ENCODE results near the gene DGKI. TPM values are rescaled to one million over a fixed set of nuclear protein-coding genes. Genes with fewer than 3 reads are reported as not detected.

Gene DGKI
- total and polyA plus RNA-seq, 9 of the 15 experiments (the other 6 are each of a cell fraction or from before 2014, with no cell fraction given) = 0.11 to 0.54 (median 0.15) TPM; not detected in 5

- TF ChIP-seq RNF219 (CRISPR knock-in tag; IDR thresholded peaks at IDR 0.05) (no peak), ZNF785 (CRISPR knock-in tag; IDR thresholded peaks at IDR 0.05) (no peak), ZKSCAN1 (IDR thresholded peaks at IDR 0.05; ENCODE audit: low read depth, low read length) (no peak), CHCHD3 (CRISPR knock-in tag; IDR thresholded peaks at IDR 0.05) (no peak), MLLT1 (IDR thresholded peaks at IDR 0.05) (no peak)
These were observed 450.7 kb downstream of the DGKI start (continued) for GRCh38 chr7:137396051-137396450.

- Histone ChIP-seq H3K4me2 (ENCODE audit: insufficient read depth, low read length) (no peak overlapping the region), H3K9ac (ENCODE audit: insufficient read depth in 1 of 2, low read depth in 2 of 2, low read length in 2 of 2) (no peak overlapping the region), H3K4me3 (no peak overlapping the region), H3K27me3 (ENCODE audit: control insufficient read depth in 2 of 2, insufficient read depth in 2 of 2, low read length in 2 of 2) (no peaks in the 10 kb centered on the region), H4K20me1 (replicated peaks; ENCODE audit: control insufficient read depth, insufficient read depth, low read length) (no peaks in the 10 kb centered on the region), H3K27ac (ENCODE audit: extremely low read depth, low read depth, low read length) (no peak overlapping the region), H3K9me3 (replicated peaks; ENCODE audit: control insufficient read depth, insufficient read depth, low read depth, low read length) (no peaks in the 10 kb centered on the region; the same call in 1 of the 2 replicates), H3K36me3 (ENCODE audit: control insufficient read depth, insufficient read depth, low read length) (no peaks in the 10 kb centered on the region), H3K4me1 (replicated peaks in 1 of 2; ENCODE audit: control insufficient read depth in 2 of 2, insufficient read depth in 2 of 2, low read length in 2 of 2) (no peaks in the 10 kb centered on the region), H3K79me2 (ENCODE audit: control insufficient read depth, insufficient read depth, low read length) (no peaks in the 10 kb centered on the region), H2AFZ (ENCODE audit: low read depth, low read length) (no peak overlapping the region), H3K9me1 (ENCODE audit: control insufficient read depth, insufficient read depth, low read length) (no peaks in the 10 kb centered on the region)
- no peak for ATAC-seq
- ChIA-PET POLR2A (no interaction called here), CTCF (ENCODE audit: low intra/inter-chr PET ratio) (no interaction called here)
- DNase-seq (ENCODE audit: extremely low read depth in 1 of 4, low spot score in 3 of 4) = no peak
- FAIRE-seq = no peak
- 1% methylated on average over 9 of the region's 9 CpGs for WGBS (ENCODE audit: insufficient coverage, low coverage, missing lambda C conversion rate)
- BruUV-seq (replicated peaks) = no TSS peak
- intact Hi-C loops (cut with micrococcal nuclease) = no loop called here
- TF ChIP-seq CHAMP1 (IDR thresholded peaks at IDR 0.05) (no peak), STAG1 (CRISPR knock-in tag; IDR thresholded peaks at IDR 0.05; ENCODE audit: borderline replicate concordance) (no peak), NCOA4 (IDR thresholded peaks at IDR 0.05; ENCODE audit: partially characterized antibody) (no peak), RFX5 (IDR thresholded peaks at IDR 0.05; ENCODE audit: low read depth, low read length) (no peak), ZNF175 (CRISPR knock-in tag; IDR thresholded peaks at IDR 0.05; ENCODE audit: low read depth) (no peak), ZNF76 (CRISPR knock-in tag; IDR thresholded peaks at IDR 0.05; ENCODE audit: borderline replicate concordance) (no peak), ZNF740 (CRISPR knock-in tag; IDR thresholded peaks at IDR 0.05) (no peak), ZNF740 (tag; IDR thresholded peaks at IDR 0.05) (no peak), SIRT6 (IDR thresholded peaks at IDR 0.05; ENCODE audit: low read depth, low read length) (no peak)
- in situ Hi-C loops (cut with MboI) = no loop called here
These were observed 451.4 kb downstream of the DGKI start for GRCh38 chr7:137395420-137395819.
